ENCODE results near the gene KCNH2.

KCNH2 gene

DNA sequence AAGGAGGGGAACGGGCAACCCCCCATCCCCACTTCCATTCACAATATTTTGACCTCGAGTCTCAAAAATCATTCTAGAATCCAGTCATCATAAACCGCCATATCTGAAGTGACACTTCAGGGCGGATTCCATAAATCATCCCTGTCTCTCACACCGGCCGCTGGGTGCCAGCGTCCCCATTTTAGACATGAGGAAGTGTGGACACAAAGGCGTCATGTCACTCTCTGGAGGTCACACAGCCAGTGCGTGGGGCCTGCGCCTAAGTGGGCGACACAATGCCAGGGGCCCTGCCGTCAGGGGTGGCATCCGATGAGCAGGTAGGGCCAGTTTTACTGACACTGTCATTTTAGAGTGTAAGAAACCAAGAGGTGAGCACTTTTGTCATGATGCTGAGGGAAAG is 19.5 kb downstream of the KCNH2 start:
- POLR2A ChIA-PET: no interaction called here
- TF ChIP-seq CTCF (IDR thresholded peaks at IDR 0.05; ENCODE audit: control extremely low read depth, extremely low read depth, low read depth, missing control alignments): no peak
- CTCF ChIA-PET: interaction anchor here (0.7 to 1.7 kb wide), 2 partner anchors 17 to 52 kb away, joined by 3 to 6 read pairs; no protein-coding TSS in a partner anchor
- no peak for DNase-seq (ENCODE audit: extremely low spot score)

GRCh38 chr7:150958062-150958552 is 20.0 kb downstream of the KCNH2 start:
- TF ChIP-seq CTCF (IDR thresholded peaks at IDR 0.05; ENCODE audit: control extremely low read depth, extremely low read depth, low read depth, missing control alignments): no peak
- ChIA-PET POLR2A (no interaction called here), CTCF (no interaction called here)
- DNase-seq (ENCODE audit: extremely low spot score): no peak

DNA sequence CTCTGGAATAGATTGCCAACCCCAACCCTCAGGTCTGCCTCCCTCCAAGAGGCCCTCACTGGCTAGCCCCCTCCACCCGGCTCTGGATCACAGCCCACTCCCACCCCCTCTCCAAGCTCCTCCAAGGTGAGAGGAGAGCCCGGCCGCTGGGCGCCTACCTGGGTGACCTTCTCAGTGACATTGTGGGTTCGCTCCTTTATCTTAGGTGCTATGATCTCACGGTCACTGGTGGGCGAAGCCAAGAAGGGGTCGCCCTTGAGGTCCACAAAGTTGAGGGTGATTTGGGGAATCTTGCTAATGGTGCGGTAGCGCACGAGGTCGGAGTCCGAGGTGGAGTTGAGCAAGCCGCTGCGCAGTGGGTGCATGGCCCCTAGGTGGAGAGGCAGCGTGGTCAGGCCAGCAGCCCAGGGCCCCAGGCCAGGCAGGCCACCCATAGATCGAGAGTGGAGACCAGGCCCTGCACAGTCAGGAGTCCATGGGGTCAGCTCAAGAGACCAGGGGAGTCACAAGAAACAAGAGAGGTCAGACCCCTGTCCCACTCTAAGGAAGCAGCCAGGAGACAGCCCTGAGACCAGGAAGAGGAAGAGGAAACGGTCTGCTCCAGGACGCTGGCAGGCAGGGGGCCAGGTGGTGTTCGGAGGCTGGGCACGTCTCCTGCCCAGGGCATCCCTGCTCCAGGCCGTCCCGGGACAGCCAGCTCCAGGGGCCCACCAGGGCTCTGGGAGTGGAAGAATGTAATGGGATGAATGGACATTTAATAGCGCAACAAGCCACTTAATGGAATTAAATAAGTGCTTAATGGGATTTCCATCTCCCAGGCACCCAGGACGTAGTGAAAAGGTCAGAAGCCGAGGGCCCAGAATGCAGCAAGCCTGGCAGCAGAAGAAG is 20.7 kb downstream of the KCNH2 start:
- DNase-seq (ENCODE audit: extremely low spot score): no peak
- ChIA-PET CTCF (no interaction called here), POLR2A (no interaction called here)
- no peak for TF ChIP-seq CTCF (IDR thresholded peaks at IDR 0.05; ENCODE audit: control extremely low read depth, extremely low read depth, low read depth, missing control alignments)

DNA sequence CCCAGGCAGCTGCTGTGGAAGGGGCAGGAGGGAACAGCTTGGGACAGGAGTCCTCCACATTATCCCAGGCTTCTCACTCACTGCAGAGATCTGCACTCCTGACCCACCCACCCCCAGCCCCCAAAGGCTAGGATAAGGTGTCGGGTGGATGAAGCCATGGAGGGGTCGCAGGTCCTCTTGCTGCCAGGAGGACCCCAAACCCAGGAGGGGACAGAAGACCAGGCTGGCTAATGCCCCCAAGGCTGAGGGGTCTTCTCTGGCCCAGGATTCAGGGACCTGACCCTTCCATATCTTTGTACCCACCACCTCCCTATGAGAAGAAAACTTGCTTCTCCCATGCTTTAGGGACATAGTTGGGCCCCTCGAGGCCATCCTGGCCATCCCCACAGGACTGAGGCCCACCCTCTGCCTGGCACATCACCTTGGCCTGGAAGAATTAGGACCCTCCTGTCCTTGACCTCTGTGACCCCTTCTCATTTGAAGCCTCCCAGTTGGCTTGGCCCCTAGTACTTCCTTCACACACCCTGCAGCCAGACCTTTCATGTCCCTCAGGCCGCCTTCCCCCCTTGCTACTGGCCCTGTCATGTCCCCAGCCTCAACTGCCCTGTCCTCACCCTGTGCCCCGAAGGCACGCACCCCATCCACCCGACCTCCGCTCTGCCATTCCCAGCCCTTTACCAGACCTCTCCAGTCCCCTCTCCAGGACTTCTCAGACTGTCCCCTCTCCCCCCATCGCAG is 21.6 kb downstream of the KCNH2 start:
- POLR2A ChIA-PET: no interaction called here
- no peak for DNase-seq (ENCODE audit: extremely low spot score)
- no peak for TF ChIP-seq CTCF (IDR thresholded peaks at IDR 0.05; ENCODE audit: control extremely low read depth, extremely low read depth, low read depth, missing control alignments)
- CTCF ChIA-PET: no interaction called here

GRCh38 chr7:150955519-150956394 is 22.4 kb downstream of the KCNH2 start:
- TF ChIP-seq CTCF (IDR thresholded peaks at IDR 0.05; ENCODE audit: control extremely low read depth, extremely low read depth, low read depth, missing control alignments): no peak
- no peak for DNase-seq (ENCODE audit: extremely low spot score)
- CTCF ChIA-PET: no interaction called here
- POLR2A ChIA-PET: no interaction called here

DNA sequence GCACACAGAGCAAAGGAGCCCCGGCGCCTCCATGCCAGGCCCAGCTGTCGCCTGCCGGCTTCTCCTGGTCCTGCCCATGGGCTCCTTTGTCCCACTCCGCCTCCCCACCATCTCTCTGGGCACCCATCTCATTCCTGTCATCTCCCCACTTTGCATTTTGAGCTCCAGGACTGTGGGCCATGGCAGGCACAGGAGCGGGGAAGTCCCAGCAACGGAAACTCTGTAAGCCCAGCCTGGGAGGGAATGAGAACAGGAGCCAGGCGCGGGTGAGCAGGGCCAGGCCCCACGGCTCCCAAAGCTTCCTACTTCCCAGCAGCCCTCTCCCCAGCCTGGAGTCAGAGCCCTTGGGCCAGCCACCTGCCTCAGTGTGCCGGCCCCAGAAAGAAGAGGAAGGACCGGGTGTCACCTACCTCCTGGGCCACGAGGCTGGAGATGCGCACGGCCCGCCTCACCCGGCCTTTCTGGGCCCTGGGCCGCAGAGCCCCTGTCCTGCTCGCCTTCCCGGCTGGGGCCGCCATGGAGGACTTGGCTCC is 23.1 kb downstream of the KCNH2 start:
- CTCF ChIA-PET: interaction anchor here (1.4 to 2.1 kb wide), 2 partner anchors 8 to 57 kb away, joined by 4 to 7 read pairs; no protein-coding TSS in a partner anchor
- POLR2A ChIA-PET: no interaction called here
- TF ChIP-seq CTCF (IDR thresholded peaks at IDR 0.05; ENCODE audit: control extremely low read depth, extremely low read depth, low read depth, missing control alignments): no peak
- no peak for DNase-seq (ENCODE audit: extremely low spot score)

Data from GM10248 (cell line).